SK-N-SH (cell line): ENCODE data around the gene IQCE. TPM values are rescaled to one million over a fixed set of nuclear protein-coding genes. Genes with fewer than 3 reads are reported as not detected.

Experiments used
- CTCF ChIA-PET: fragments of 300-600, 350-600 bp; formaldehyde crosslinking; extraction: SDS; loops from one replicate; lab custom pipeline; 2021; lab: Yijun Ruan, JAX
- POLR2A ChIA-PET: fragments of 350-600 bp; sonication (Branson Sonifier 250); formaldehyde crosslinking; extraction: SDS; loops from one replicate; lab custom pipeline; 2020; ENCODE audit warnings: antibody characterized with exemption, inconsistent platforms; lab: Yijun Ruan, JAX
- DNase-seq: peaks from one replicate; pipeline ENCODE4 v3.0.0; 2012
- H2AFZ ChIP-seq: fragments of 200-600 bp; sonication (generic); 2 replicates; pipeline ENCODE4 v1.8.1; 2016; ENCODE audit warnings: antibody characterized with exemption, mild to moderate bottlenecking, low read depth
- H3F3A ChIP-seq: fragments of 200-600 bp; sonication (generic); replicated peaks from 2 replicates; pipeline ENCODE3; 2016; ENCODE audit warnings: antibody characterized with exemption, mild to moderate bottlenecking; ENCODE audit not compliant: insufficient read depth
- H3K27ac ChIP-seq, 2 experiments: fragments of 200-500 bp in 1 of 2; fragments of 200-600 bp in 1 of 2; sonication (Bioruptor generic) in 1 of 2; sonication (generic), shearing (Covaris generic) in 1 of 2; 2 replicates each; pipeline versions ENCODE4 v1.5.1 to v1.6.1; 2014 to 2016; ENCODE audit warnings: low read depth in 2 of 2, inconsistent platforms in 1 of 2, low read length in 1 of 2, mild to moderate bottlenecking in 1 of 2, mixed read lengths in 1 of 2
- H3K27me3 ChIP-seq: fragments of 200-600 bp; sonication (generic), shearing (Covaris generic); 2 replicates; pipeline ENCODE4 v1.6.1; 2016; ENCODE audit warnings: mixed run types; ENCODE audit not compliant: insufficient read depth
- H3K36me3 ChIP-seq, 2 experiments: fragments of 200-500 bp in 1 of 2; fragments of 200-600 bp in 1 of 2; sonication (Bioruptor generic) in 1 of 2; sonication (generic) in 1 of 2; replicated peaks in 1 of 2; 2 replicates each; pipeline versions ENCODE3 to v1.5.1; 2014 to 2016; ENCODE audit warnings: low read length in 1 of 2, mild to moderate bottlenecking in 1 of 2; ENCODE audit not compliant: insufficient read depth in 2 of 2, control insufficient read depth in 1 of 2
- H3K4me1 ChIP-seq, 2 experiments: fragments of 200-500 bp in 1 of 2; fragments of 200-600 bp in 1 of 2; sonication (Bioruptor generic) in 1 of 2; sonication (generic), shearing (Covaris generic) in 1 of 2; 2 replicates each; pipeline versions ENCODE4 v1.5.1 to v1.6.1; 2014 to 2016; ENCODE audit warnings: low read depth in 1 of 2, low read length in 1 of 2, mixed run types in 1 of 2; ENCODE audit not compliant: insufficient read depth in 2 of 2, control insufficient read depth in 1 of 2
- H3K4me2 ChIP-seq: fragments of 200-600 bp; sonication (generic), shearing (Covaris generic); 2 replicates; pipeline ENCODE4 v1.6.1; 2017; ENCODE audit warnings: mixed run types
- H3K4me3 ChIP-seq, 2 experiments: fragments of 200-500 bp in 1 of 2; fragments of 200-600 bp in 1 of 2; sonication (Bioruptor generic) in 1 of 2; sonication (generic), shearing (Covaris generic) in 1 of 2; 2 replicates each; pipeline versions ENCODE4 v1.5.1 to v1.8.1; 2014 to 2016; ENCODE audit warnings: low read depth in 2 of 2, inconsistent platforms in 1 of 2, low read length in 1 of 2, mild to moderate bottlenecking in 1 of 2, mixed read lengths in 1 of 2, moderate library complexity in 1 of 2
- H3K79me2 ChIP-seq: fragments of 200-600 bp; sonication (generic); 2 replicates; pipeline ENCODE4 v1.8.1; 2017; ENCODE audit warnings: mild to moderate bottlenecking; ENCODE audit not compliant: insufficient read depth
- H3K9ac ChIP-seq: fragments of 200-600 bp; sonication (generic); 2 replicates; pipeline ENCODE4 v1.6.1; 2017; ENCODE audit warnings: mixed run types
- H3K9me2 ChIP-seq: fragments of 200-600 bp; sonication (generic); 2 replicates; pipeline ENCODE4 v1.6.1; 2017; ENCODE audit warnings: mixed run types
- H3K9me3 ChIP-seq: fragments of 200-600 bp; sonication (generic); 2 replicates; pipeline ENCODE4 v1.6.1; 2017; ENCODE audit warnings: mixed run types, mild to moderate bottlenecking, moderate library complexity
- H4K20me1 ChIP-seq: fragments of 200-600 bp; sonication (generic); 2 replicates; pipeline ENCODE4 v1.6.1; 2017; ENCODE audit warnings: mild to moderate bottlenecking, mixed run types; ENCODE audit not compliant: insufficient read depth
- CHD2 ChIP-seq: fragments of 150-350 bp; IDR thresholded peaks from 2 replicates; pipeline ENCODE4 v1.6.1; 2018; ENCODE audit warnings: low read length; ENCODE audit not compliant: partially characterized antibody
- GATA2 ChIP-seq: sonication (generic); formaldehyde crosslinking; IDR thresholded peaks from 2 replicates; pipeline ENCODE4 v1.5.0; 2020; ENCODE audit warnings: mild to moderate bottlenecking, missing genetic modification reagents
- JUND ChIP-seq: IDR thresholded peaks from 2 replicates; pipeline ENCODE4 v1.4.0; 2012
- MXI1 ChIP-seq: IDR thresholded peaks from 2 replicates; pipeline ENCODE4 v1.6.1; 2012; ENCODE audit warnings: mild to moderate bottlenecking, low read depth, low read length, improper control_type of control experiment
- NFIC ChIP-seq: IDR thresholded peaks from 2 replicates; pipeline ENCODE4 v1.4.0; 2012; ENCODE audit warnings: borderline replicate concordance
- RAD21 ChIP-seq: IDR thresholded peaks from 2 replicates; pipeline ENCODE4 v1.6.1; 2012; ENCODE audit warnings: mild to moderate bottlenecking, low read length
- RFX5 ChIP-seq: IDR thresholded peaks from 2 replicates; pipeline ENCODE4 v1.6.1; 2012; ENCODE audit warnings: mild to moderate bottlenecking, improper control_type of control experiment, low read length
- RXRA ChIP-seq: IDR thresholded peaks from 2 replicates; pipeline ENCODE4 v1.4.0; 2012; ENCODE audit warnings: low read depth, mild to moderate bottlenecking, borderline replicate concordance
- SMC3 ChIP-seq: IDR thresholded peaks from 2 replicates; pipeline ENCODE4 v1.6.1; 2012; ENCODE audit warnings: low read depth, low read length, improper control_type of control experiment
- YY1 ChIP-seq: IDR thresholded peaks from 2 replicates; pipeline ENCODE4 v1.4.0; 2012; ENCODE audit warnings: low read depth, mild to moderate bottlenecking
- WGBS: methylation state at CpG from one replicate; pipeline ENCODE4 v1.1.6; 2017; ENCODE audit warnings: low lambda C conversion rate; 5-methylcytosine and 5-hydroxymethylcytosine counted together
- polyA plus RNA-seq, 3 experiments: library from polyadenylated mRNA; depleted of rRNA; stranded (reverse); fragments of >200 nt; gene quantifications; 2 replicates each; pipeline ENCODE4 v1.2.3, GENCODE V29; 2012
- TF ChIP-seq, protein P1 (sequence below): IDR thresholded peaks from 2 replicates; pipeline ENCODE4 v1.6.1; 2012; ENCODE audit warnings: mild to moderate bottlenecking, low read depth, low read length, moderate library complexity
- TF ChIP-seq, protein P2 (sequence below): fragments of 150-350 bp; IDR thresholded peaks from 2 replicates; pipeline ENCODE4 v1.6.1; 2017; ENCODE audit warnings: antibody characterized with exemption, low read length, low read depth, borderline replicate concordance

IQCE gene
- polyA plus RNA-seq, 1 of the 3 experiments (the other 2 are of a cell fraction): 14.4 TPM

DNA sequence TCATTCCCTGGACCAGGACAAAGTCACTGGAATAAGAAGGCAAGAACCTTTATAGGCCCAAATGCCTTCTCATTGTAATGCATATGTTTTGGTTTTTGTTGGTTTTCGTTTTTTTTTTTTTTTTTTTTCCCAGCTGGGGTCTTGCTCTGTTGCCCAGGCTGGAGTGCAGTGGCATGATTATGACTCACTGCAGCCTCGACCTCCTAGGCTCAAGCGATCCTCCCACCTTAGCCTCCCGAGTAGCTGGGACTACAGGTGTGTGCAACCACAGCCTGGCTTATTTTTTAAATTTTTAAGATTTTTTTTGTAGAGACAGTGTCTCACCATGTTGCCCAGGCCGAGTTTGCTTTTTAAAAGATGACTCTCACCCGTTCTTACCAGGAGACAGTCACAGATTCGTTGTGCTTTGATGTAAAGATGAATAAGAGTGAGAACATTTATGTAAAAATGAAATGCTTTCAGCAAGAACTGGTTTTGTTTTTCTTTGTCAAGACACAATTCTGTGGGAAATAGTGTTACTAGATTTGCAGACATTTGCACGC, 7.6 kb downstream of the IQCE start:
- TF ChIP-seq CHD2 (no peak), YY1 (no peak), SMC3 (no peak), GATA2 (CRISPR knock-in tag) (no peak), JUND (no peak), NFIC (no peak), RFX5 (no peak), MXI1 (no peak), RXRA (no peak), RAD21 (no peak)
- TF ChIP-seq, protein P1, sequence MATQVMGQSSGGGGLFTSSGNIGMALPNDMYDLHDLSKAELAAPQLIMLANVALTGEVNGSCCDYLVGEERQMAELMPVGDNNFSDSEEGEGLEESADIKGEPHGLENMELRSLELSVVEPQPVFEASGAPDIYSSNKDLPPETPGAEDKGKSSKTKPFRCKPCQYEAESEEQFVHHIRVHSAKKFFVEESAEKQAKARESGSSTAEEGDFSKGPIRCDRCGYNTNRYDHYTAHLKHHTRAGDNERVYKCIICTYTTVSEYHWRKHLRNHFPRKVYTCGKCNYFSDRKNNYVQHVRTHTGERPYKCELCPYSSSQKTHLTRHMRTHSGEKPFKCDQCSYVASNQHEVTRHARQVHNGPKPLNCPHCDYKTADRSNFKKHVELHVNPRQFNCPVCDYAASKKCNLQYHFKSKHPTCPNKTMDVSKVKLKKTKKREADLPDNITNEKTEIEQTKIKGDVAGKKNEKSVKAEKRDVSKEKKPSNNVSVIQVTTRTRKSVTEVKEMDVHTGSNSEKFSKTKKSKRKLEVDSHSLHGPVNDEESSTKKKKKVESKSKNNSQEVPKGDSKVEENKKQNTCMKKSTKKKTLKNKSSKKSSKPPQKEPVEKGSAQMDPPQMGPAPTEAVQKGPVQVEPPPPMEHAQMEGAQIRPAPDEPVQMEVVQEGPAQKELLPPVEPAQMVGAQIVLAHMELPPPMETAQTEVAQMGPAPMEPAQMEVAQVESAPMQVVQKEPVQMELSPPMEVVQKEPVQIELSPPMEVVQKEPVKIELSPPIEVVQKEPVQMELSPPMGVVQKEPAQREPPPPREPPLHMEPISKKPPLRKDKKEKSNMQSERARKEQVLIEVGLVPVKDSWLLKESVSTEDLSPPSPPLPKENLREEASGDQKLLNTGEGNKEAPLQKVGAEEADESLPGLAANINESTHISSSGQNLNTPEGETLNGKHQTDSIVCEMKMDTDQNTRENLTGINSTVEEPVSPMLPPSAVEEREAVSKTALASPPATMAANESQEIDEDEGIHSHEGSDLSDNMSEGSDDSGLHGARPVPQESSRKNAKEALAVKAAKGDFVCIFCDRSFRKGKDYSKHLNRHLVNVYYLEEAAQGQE: no peak
- TF ChIP-seq, protein P2, sequence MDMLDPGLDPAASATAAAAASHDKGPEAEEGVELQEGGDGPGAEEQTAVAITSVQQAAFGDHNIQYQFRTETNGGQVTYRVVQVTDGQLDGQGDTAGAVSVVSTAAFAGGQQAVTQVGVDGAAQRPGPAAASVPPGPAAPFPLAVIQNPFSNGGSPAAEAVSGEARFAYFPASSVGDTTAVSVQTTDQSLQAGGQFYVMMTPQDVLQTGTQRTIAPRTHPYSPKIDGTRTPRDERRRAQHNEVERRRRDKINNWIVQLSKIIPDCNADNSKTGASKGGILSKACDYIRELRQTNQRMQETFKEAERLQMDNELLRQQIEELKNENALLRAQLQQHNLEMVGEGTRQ: no peak
- ChIA-PET POLR2A (interaction anchor here (0.7 kb wide), 1 partner anchor 169 kb away, joined by 4 read pairs; no protein-coding TSS in a partner anchor), CTCF (interaction anchor here (0.6 to 3.1 kb wide), 11 partner anchors 8 to 116 kb away, joined by 3 to 14 read pairs (median 4); partner anchors contain the start of gene IQCE)

More for the DNA sequence above, 7.6 kb downstream of the IQCE start:
- Histone ChIP-seq H3K4me2 (no peak overlapping the region), H3K9ac (no peak overlapping the region), H4K20me1 (no peaks in the 10 kb centered on the region), H3K79me2 (peaks cover 32% of the 10 kb centered on the region; the same call in 1 of the 2 replicates), H3K27me3 (no peaks in the 10 kb centered on the region), H3K4me3 (no peak overlapping the region), H3F3A (peaks cover 7% of the 10 kb centered on the region), H3K4me1 (no peaks in the 10 kb centered on the region), H3K9me2 (no peaks in the 10 kb centered on the region), H3K36me3 (peaks cover 2 to 8% of the 10 kb centered on the region in 2 experiments), H3K9me3 (no peaks in the 10 kb centered on the region), H2AFZ (no peak overlapping the region), H3K27ac (no peak overlapping the region)
- 78% methylated on average over 8 of the region's 8 CpGs for WGBS
- DNase-seq: no peak
